GM20000 (cell line): ENCODE data around the gene FOXF1.

ENCODE experiments used
- DNase-seq: peaks from one replicate; pipeline ENCODE4 v3.0.0; 2012; ENCODE audit warnings: low spot score
- CTCF ChIP-seq: IDR thresholded peaks from 2 replicates; pipeline ENCODE4 v1.5.1; 2012; ENCODE audit warnings: mild to moderate bottlenecking, control low read depth; ENCODE audit errors: extremely low read depth, missing control alignments

Gene FOXF1

GRCh38 chr16:86496929-86497461, 13.3 kb upstream of the FOXF1 start:
- TF ChIP-seq CTCF: no peak
- no peak for DNase-seq

- no peak for DNase-seq
- TF ChIP-seq CTCF: no peak
Measured at GRCh38 chr16:86497551-86498021, 12.7 kb upstream of the FOXF1 start.

- DNase-seq: no peak
- TF ChIP-seq CTCF: no peak
Measured at GRCh38 chr16:86498155-86498670, 12.1 kb upstream of the FOXF1 start.

- no peak for DNase-seq
- TF ChIP-seq CTCF: no peak
Measured at GRCh38 chr16:86498671-86499439, 11.5 kb upstream of the FOXF1 start.

DNA sequence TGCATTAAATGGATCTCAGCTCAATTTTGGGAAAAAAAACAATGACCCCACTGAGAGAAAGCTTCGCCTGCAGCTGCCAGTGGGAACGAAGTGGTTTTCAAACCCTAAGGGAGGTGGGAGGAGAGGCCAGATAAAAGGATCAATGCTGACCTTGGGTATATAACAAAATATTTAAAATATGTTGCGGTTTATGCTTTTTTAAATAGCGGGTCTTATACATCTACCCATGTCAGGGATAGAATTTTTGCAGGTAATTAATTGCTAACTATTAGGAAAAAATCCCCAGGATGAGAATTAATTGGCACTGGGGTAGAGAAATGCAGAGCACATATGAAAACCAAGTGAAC, 10.9 kb upstream of the FOXF1 start:
- DNase-seq: no peak
- TF ChIP-seq CTCF: no peak

- no peak for TF ChIP-seq CTCF
Measured at GRCh38 chr16:86499889-86500707, 10.2 kb upstream of the FOXF1 start.

More at GRCh38 chr16:86499889-86500707, 10.2 kb upstream of the FOXF1 start:
- DNase-seq: no peak
